Keratinocyte (primary cell): Measurements from ENCODE around the gene STX8.
"Not testable (repeated sequence)": the region's sequence is repeated elsewhere in the genome, so short reads cannot be mapped to it uniquely, and the experiment has no call there.

Experiments used
- EZH2 ChIP-seq: IDR thresholded peaks from one replicate; pipeline ENCODE4 v1.6.1; 2012; ENCODE audit warnings: inconsistent platforms, mild to moderate bottlenecking, low read length, moderate library complexity
- TF ChIP-seq, protein P1 (sequence below), 3 experiments: IDR thresholded peaks in 1 of 3; conservative IDR thresholded peaks in 1 of 3; optimal IDR thresholded peaks in 1 of 3; 2 replicates in 2 of 3; 3 replicates in 1 of 3; pipeline versions ENCODE3 to v1.5.1; 2011; ENCODE audit warnings: low read length in 3 of 3, mild to moderate bottlenecking in 3 of 3, moderate library complexity in 2 of 3, control low read depth in 1 of 3, inconsistent platforms in 1 of 3; ENCODE audit not compliant: insufficient read depth in 2 of 3; ENCODE audit errors: extremely low read depth in 1 of 3

DNA sequence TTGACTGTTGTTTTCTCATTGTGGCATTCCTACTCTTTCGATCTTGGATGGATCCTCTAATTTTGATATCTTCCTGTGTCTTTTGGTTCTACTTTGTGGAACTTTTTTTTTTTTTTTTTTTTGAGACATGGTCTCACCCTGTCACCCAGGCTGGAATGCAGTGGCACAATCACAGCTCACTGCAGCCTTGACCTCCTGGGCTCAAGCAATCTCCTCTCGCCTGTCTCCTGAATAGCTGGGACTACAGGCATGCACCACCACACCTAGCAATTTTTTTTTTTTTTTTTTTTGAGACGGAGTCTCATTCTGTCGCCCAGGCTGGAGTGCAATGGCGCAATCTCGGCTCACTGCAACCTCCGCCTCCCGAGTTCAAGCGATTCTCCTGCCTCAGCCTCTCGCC is 220.4 kb downstream of the STX8 start:
- TF ChIP-seq, protein P1, sequence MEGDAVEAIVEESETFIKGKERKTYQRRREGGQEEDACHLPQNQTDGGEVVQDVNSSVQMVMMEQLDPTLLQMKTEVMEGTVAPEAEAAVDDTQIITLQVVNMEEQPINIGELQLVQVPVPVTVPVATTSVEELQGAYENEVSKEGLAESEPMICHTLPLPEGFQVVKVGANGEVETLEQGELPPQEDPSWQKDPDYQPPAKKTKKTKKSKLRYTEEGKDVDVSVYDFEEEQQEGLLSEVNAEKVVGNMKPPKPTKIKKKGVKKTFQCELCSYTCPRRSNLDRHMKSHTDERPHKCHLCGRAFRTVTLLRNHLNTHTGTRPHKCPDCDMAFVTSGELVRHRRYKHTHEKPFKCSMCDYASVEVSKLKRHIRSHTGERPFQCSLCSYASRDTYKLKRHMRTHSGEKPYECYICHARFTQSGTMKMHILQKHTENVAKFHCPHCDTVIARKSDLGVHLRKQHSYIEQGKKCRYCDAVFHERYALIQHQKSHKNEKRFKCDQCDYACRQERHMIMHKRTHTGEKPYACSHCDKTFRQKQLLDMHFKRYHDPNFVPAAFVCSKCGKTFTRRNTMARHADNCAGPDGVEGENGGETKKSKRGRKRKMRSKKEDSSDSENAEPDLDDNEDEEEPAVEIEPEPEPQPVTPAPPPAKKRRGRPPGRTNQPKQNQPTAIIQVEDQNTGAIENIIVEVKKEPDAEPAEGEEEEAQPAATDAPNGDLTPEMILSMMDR (optimal IDR thresholded peaks at IDR 0.05 in 1 of 3, IDR thresholded peaks at IDR 0.05 in 1 of 3, conservative IDR thresholded peaks at IDR 0.05 in 1 of 3; ENCODE audit: extremely low read depth in 1 of 3, insufficient read depth in 2 of 3, low read length in 3 of 3) = not testable (repeated sequence)
- not testable (repeated sequence) for TF ChIP-seq EZH2
